Erythroblast (primary cell): ENCODE data around the gene HAGH.

Source experiments
- GATA1 ChIP-seq: IDR thresholded peaks from 2 replicates; pipeline ENCODE4 v1.6.1; 2011; ENCODE audit warnings: low read depth, mild to moderate bottlenecking, control low read depth, low read length, moderate library complexity
- POLR2A ChIP-seq: IDR thresholded peaks from 2 replicates; pipeline ENCODE4 v1.6.1; 2011; ENCODE audit warnings: mild to moderate bottlenecking, low read length

DNA sequence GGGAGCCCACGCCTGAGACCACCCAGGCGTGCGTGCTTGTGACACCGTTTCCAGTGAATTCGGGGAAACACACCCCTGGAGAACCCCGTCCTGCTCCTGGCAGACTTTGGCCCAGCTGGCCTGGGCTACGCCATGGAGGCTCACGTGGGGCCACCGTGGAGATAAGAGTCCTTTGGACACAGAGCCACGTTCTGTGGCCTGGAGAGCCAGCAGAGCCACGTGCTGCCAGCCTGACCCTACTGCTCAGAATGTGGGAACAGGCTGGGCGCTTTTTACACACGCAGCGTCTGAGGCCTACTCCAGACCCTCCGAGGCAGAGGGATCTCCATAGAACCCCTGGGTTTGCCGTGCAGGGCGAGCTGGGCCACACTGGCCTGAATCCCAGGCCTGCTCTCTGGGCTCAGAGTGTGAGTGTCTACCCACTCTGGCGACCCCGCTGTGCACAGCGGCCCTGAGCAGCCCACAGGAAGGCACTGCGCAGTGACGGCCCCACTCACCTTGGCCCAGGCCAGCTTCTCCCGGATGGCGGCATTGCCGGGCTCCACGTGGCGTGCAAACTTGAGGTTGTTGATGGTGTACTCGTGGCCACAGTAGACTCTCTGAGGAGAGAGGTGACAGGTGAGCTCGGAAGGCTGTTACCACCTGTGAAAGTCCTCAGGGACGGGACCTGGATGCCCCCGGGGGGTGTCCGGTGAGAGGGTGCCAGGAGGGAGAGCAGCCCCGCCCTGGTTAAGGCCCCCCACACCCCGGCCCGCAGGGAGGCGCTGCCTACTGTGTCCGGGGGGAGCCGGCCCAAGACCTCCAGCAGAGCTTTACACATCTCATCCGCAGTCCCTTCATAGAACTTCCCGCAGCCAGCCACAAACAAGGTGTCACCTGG lies 10.0 kb downstream of the HAGH start:
- TF ChIP-seq POLR2A (no peak), GATA1 (no peak)
